Heart left ventricle (tissue), 16 donors: ENCODE measurements around the gene ADCY1. TPM values are rescaled to one million over a fixed set of nuclear protein-coding genes. Genes with fewer than 3 reads are reported as not detected.
A peak's percentile ranks its signal among the peaks of the same experiment; 100 is the strongest.

Experiments
- ATAC-seq, 4 donors: fragments of 200-7000 bp; cut with Tn5 transposase; one replicate each; pipeline ENCODE4 v1.9.1; 2020 to 2022; ENCODE audit warnings: moderate library complexity in 4 of 4, mild to moderate bottlenecking in 3 of 4, moderate number of reproducible peaks in 1 of 4
- DNase-seq, 5 donors: peaks; one replicate each; pipeline ENCODE4 v3.0.0-alpha.2; 2020
- H3K27ac ChIP-seq, 12 donors: fragments of 200-600 bp; sonication (generic) in 4 of 12; one replicate each; pipeline versions ENCODE4 v1.5.0 to v1.8.0; 2016 to 2022; ENCODE audit warnings: mild to moderate bottlenecking in 2 of 12
- H3K27me3 ChIP-seq, 9 donors: fragments of 200-600 bp; sonication (generic) in 2 of 9; one replicate each; pipeline versions ENCODE4 v1.5.1 to v1.8.0; 2016 to 2022; ENCODE audit warnings: mild to moderate bottlenecking in 3 of 9
- H3K36me3 ChIP-seq, 9 donors: fragments of 200-600 bp; sonication (generic) in 2 of 9; one replicate each; pipeline versions ENCODE4 v1.5.0 to v1.8.0; 2018 to 2022; ENCODE audit warnings: mild to moderate bottlenecking in 2 of 9
- H3K4me1 ChIP-seq, 12 donors: fragments of 200-600 bp; sonication (generic) in 4 of 12; one replicate each; pipeline versions ENCODE4 v1.5.0 to v1.8.0; 2016 to 2022; ENCODE audit warnings: mild to moderate bottlenecking in 3 of 12
- H3K4me3 ChIP-seq, 12 donors: fragments of 200-600 bp; sonication (generic) in 4 of 12; one replicate each; pipeline versions ENCODE4 v1.5.0 to v1.8.0; 2017 to 2022; ENCODE audit warnings: mild to moderate bottlenecking in 9 of 12, moderate library complexity in 4 of 12
- H3K9me3 ChIP-seq, 12 donors: fragments of 200-600 bp; sonication (generic) in 4 of 12; one replicate each; pipeline versions ENCODE4 v1.5.0 to v1.8.0; 2016 to 2022; ENCODE audit warnings: mild to moderate bottlenecking in 1 of 12
- CTCF ChIP-seq, 12 donors: fragments of 200-600 bp; sonication (generic) in 4 of 12; IDR thresholded peaks; one replicate each; pipeline versions ENCODE4 v1.5.0 to v1.8.0; 2018 to 2022; ENCODE audit warnings: antibody characterized with exemption in 12 of 12, mild to moderate bottlenecking in 5 of 12
- POLR2A ChIP-seq, 2 donors: fragments of 450-650 bp; IDR thresholded peaks; one replicate each; pipeline ENCODE4 v1.6.1; 2017; ENCODE audit warnings: antibody characterized with exemption in 2 of 2, mild to moderate bottlenecking in 2 of 2, moderate library complexity in 2 of 2
- WGBS, 4 donors: extraction: QIAGEN DNeasy Blood & Tissue Kit in 2 of 4; methylation state at CpG; one replicate each; pipeline versions ENCODE4 v1.1.5 to v1.1.7; 2013 to 2018; 5-methylcytosine and 5-hydroxymethylcytosine counted together
- intact Hi-C, 10 donors: fragments of 100-400 bp; cut with DNase I; formaldehyde crosslinking; loops; one replicate each; pipeline versions ENCODE4 v1.11.1 to v1.14.2; 2022
- polyA plus RNA-seq, 2 donors: library from polyadenylated mRNA; stranded (reverse); fragments of 200-250 nt; gene quantifications; one replicate each; pipeline ENCODE4 v1.2.3, GENCODE V29; 2013
- total RNA-seq, 9 donors: library from RNA; depleted of rRNA in 2 of 9; stranded (reverse); fragments of >200 nt in 2 of 9; fragmentation: NEBNext Ultra II Directional in 3 of 9; extraction: Animal tissue kit (Norgen Biotek cat#: 25700) in 3 of 9; gene quantifications; one replicate each; pipeline versions ENCODE4 v1.1.0 to v1.2.4, GENCODE V29; 2016 to 2023
- donor health status: ischemic (EF 13 %, LVEDD 7.1; RV severe dilation, severe dysfunction).
- donor health status: healthy with polysubstance abuse.
- donor health status: DM: no; HTN: yes; CAD: no.
- donor health status: DM: no; HTN: no; CAD: no.
- donor health status: ischemic (EF 25% LVEDD 6.9; RV normal size, moderate dysfunction).
- donor health status: ischemic (EF 25% LVEDD 5.7; RV mildly dilated, moderate dysfunction).
- donor health status: healthy.
- donor health status: DM: yes; HTN: yes; CAD: no.
- donor health status: ischemic (EF 35%, LVEDD 5.7; RV mildly dilated, moderate dysfunction).
- donor health status: nonischemic (EF 11% LVEDD 7.7; RV severe dilation, severe dysfunction).
- donor health status: DM: yes; HTN: yes; CAD: no.
- donor health status: PGD.
- donor health status: ischemic (EF 29% LVEDD 5.4; RV normal size, mild dysfunction).
- donor health status: nonischemic (EF 23%, LVEDD 6.1; RV moderate dilation, normal function).

Gene ADCY1
- total and polyA plus RNA-seq, 11 donors = 0.73 to 10.8 (median 3.6) TPM

- Histone ChIP-seq H3K36me3 (peaks cover 0 to 3% (median 0%) of the 10 kb centered on the region in 9 donors), H3K9me3 (no peaks in the 10 kb centered on the region), H3K4me1 (peaks cover 0 to 14% (median 7%) of the 10 kb centered on the region in 12 donors), H3K27me3 (no peaks in the 10 kb centered on the region), H3K4me3 (no peak overlapping the region), H3K27ac (no peak overlapping the region)
- TF ChIP-seq POLR2A (IDR thresholded peaks at IDR 0.05) (no peak), CTCF (IDR thresholded peaks at IDR 0.05) (no peak)
- ATAC-seq = no peak
- DNase-seq = peak in 1 of 5 donors; percentile 5
- 92 to 95% (median 93%) methylated on average over 10 to 15 of the region's 15 CpGs for WGBS, 4 donors
- intact Hi-C loops = no loop called here
Measured at GRCh38 chr7:45715471-45716352, 141.5 kb downstream of the ADCY1 start.

- intact Hi-C loops = no loop called here
- peak overlapping the region in 1 of 12 donors; percentile 34 for H3K27ac ChIP-seq
- H3K36me3 ChIP-seq = peaks cover 0 to 3% (median 0%) of the 10 kb centered on the region in 9 donors
- no peaks in the 10 kb centered on the region for H3K9me3 ChIP-seq
- peaks cover 0 to 14% (median 7%) of the 10 kb centered on the region in 12 donors for H3K4me1 ChIP-seq
- peak in 3 of 4 donors; percentile 25 to 66 (median 43) for ATAC-seq
- no peaks in the 10 kb centered on the region for H3K27me3 ChIP-seq
- TF ChIP-seq CTCF (IDR thresholded peaks at IDR 0.05) = no peak
- no peak for TF ChIP-seq POLR2A (IDR thresholded peaks at IDR 0.05)
- DNase-seq = peak in 3 of 5 donors; percentile 27 to 75 (median 72)
- WGBS, 4 donors = 63 to 87% (median 69%) methylated on average over 8 to 16 of the region's 16 CpGs
- no peak overlapping the region for H3K4me3 ChIP-seq
Measured at GRCh38 chr7:45716380-45717203, 142.4 kb downstream of the ADCY1 start.

GRCh38 chr7:45717537-45718235 is 143.5 kb downstream of the ADCY1 start:
- Histone ChIP-seq H3K36me3 (peaks cover 0 to 9% (median 2%) of the 10 kb centered on the region in 9 donors), H3K27ac (peak overlapping the region in 1 of 12 donors; percentile 34), H3K27me3 (no peaks in the 10 kb centered on the region), H3K9me3 (no peaks in the 10 kb centered on the region), H3K4me3 (no peak overlapping the region), H3K4me1 (peaks cover 0 to 14% (median 7%) of the 10 kb centered on the region in 12 donors)
- intact Hi-C loops = no loop called here
- 77 to 82% (median 79%) methylated on average over 17 of the region's 17 CpGs for WGBS, 4 donors
- TF ChIP-seq POLR2A (IDR thresholded peaks at IDR 0.05) (no peak), CTCF (IDR thresholded peaks at IDR 0.05) (no peak)
- DNase-seq (peak in 1 of 5 donors; percentile 4), ATAC-seq (no peak)
